Left colon (tissue), 2 donors: ENCODE data around the gene MARK3. TPM values are rescaled to one million over a fixed set of nuclear protein-coding genes. Genes with fewer than 3 reads are reported as not detected.

Experiments
- ATAC-seq: fragments of 200-7000 bp; cut with Tn5 transposase; one replicate; pipeline ENCODE4 v1.9.1; 2020; ENCODE audit warnings: mild to moderate bottlenecking, moderate library complexity
- DNase-seq, 2 donors: peaks; one replicate each; pipeline ENCODE4 v3.0.0-alpha.2; 2020
- intact Hi-C, 2 donors: fragments of 100-400 bp; cut with DNase I in 1 of 2; cut with micrococcal nuclease in 1 of 2; formaldehyde crosslinking; loops; one replicate each; pipeline versions ENCODE4 v1.11.2 to v1.14.0; 2022; cut with DNase I, micrococcal nuclease
- total RNA-seq, 2 donors: library from RNA; stranded (reverse); fragmentation: NEBNext Ultra II Directional; extraction: Animal tissue kit (Norgen Biotek cat#: 25700); gene quantifications; one replicate each; pipeline ENCODE4 v1.2.1, GENCODE V29; 2021
- donor health status: DM: no; HTN: no; CAD: no.
- donor health status: DM: yes; HTN: yes; CAD: no.

The MARK3 gene
- total RNA-seq, 2 donors from 2014 or later = 55.6 to 68.4 TPM

DNA sequence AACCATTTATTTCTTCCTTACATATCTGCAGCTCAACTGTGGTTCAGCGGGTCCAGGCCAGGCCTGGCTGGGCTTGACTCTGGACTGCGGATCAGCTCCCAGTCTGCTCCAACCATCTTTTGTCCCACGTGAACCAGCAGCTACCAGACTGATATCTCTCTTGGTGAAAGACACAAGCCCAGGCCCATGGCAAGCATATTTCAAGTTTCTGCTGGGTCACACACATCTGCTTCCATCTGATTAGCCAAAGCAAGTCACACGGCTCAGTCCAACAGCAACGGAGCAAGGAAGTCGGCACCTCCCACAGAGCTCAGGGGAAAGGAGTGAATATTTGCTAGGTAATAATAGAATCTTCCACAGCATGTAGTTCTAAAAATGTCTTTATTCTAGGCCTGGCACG lies 24.7 kb upstream of the MARK3 start:
- ATAC-seq = no peak
- intact Hi-C loops = no loop called here
- DNase-seq = no peak

DNA sequence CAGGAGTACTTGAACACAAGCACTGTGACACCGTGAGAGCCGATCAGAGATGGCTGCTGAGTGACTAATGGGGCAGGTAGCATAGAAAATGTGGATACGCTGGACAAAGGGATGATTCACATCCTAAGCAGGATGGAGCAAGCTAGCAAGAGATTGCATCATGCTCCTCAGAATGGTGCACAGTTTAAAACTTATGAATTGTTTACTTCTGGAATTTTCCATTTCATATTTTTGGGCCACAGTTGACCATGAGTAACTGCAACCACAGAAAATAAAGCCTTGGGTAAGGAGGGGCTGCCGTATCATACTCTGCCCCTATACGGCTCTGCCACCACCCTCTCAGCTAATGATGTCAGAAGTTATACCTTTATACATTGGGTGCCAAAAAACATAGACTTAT lies 23.3 kb upstream of the MARK3 start:
- ATAC-seq (no peak), DNase-seq (no peak)
- intact Hi-C loops = no loop called here

DNA sequence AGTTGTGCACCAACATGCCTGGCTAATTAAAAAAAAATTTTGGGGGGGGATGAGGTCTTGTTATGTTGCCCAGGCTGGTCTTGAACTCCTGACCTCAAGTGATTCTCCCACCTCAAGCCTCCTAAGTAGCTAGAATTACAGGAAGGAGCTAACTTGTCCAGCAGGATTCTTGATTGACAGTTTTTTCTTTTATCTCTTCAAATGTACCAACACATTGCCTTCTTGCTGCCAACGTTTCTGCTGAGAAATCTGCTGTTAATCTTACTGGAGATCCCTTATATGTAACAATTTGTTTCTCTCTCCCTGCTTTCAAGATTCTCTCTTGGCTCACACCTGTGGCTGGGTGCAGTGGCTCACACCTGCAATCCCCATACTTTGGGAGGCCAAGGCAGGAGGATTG lies 22.4 kb upstream of the MARK3 start:
- DNase-seq (no peak), ATAC-seq (no peak)
- intact Hi-C loops = no loop called here

DNA sequence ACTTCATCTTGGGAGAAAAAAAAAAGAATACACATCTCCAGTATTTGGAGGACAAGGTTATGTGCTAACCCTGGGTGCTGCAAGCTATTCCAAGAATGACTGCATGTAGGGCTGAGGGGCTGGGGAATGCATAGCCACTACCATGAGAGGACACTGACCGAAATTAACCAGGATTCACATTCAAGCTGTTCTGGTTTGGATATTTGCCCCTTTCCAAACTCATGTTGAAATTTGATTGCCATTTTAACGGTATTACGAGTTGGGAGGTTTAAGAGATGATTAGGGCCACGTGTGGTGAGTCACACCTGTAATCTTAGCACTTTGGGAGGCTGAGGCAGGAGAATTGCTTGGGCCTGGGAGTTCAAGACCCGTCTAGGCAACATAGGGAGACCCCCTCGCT lies 18.5 kb upstream of the MARK3 start:
- ATAC-seq (no peak), DNase-seq (no peak)
- intact Hi-C loops = no loop called here

DNA sequence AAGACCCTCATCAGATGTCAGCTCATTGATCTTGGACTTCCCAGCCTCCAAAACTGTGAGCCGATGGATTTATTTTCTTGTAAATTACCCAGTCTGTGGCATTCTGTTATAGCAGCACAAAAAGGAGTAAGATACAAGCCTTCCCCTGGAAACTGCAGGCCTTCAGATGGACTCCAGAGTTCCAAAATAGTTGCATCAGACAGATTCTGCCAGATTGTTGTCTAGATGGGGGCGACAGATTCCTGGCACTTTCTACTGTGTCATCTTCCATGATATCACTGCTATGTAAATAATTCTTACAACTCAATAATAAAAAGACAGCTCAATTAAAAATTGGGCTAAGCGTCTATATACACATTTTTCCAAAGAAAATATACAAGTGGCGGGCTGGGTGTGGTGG lies 17.2 kb upstream of the MARK3 start:
- DNase-seq (no peak), ATAC-seq (no peak)
- intact Hi-C loops = no loop called here

DNA sequence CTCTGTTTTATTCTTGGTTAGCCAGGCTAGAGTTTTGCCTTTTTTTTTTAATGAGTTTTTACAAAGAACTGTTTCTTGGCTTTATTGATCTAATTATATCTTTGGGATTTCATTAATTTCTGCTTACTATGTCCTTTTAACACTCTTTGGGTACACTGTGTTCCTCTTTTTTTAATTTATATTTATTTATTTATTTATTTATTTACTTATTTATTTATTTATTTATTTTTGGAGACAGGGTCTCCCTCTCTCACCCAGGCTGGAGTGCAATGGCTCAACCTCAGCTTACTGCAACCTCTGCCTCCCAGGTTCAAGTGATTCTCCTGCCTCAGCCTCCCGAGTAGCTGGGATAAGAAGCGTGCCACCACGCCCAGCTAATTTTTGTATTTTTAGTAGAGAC lies 15.1 kb upstream of the MARK3 start:
- DNase-seq (no peak), ATAC-seq (no peak)
- intact Hi-C loops = no loop called here

DNA sequence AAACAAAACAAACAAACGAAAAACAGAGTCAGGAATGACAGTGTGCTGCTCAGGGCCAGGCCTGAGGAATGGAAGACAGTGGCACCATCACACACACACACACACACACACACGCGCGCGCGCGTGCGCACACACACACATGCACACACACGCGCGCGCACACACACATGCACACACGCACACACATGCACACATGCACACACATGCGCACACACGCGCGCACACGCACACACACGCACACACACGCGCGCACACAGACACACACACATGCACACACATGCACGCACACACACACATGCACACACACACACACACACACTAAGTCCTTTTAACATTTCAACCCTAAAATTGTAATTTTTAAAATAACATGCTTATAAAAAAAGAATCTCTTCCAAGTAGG lies 13.2 kb upstream of the MARK3 start:
- intact Hi-C loops = no loop called here
- ATAC-seq = no peak
- DNase-seq = no peak

DNA sequence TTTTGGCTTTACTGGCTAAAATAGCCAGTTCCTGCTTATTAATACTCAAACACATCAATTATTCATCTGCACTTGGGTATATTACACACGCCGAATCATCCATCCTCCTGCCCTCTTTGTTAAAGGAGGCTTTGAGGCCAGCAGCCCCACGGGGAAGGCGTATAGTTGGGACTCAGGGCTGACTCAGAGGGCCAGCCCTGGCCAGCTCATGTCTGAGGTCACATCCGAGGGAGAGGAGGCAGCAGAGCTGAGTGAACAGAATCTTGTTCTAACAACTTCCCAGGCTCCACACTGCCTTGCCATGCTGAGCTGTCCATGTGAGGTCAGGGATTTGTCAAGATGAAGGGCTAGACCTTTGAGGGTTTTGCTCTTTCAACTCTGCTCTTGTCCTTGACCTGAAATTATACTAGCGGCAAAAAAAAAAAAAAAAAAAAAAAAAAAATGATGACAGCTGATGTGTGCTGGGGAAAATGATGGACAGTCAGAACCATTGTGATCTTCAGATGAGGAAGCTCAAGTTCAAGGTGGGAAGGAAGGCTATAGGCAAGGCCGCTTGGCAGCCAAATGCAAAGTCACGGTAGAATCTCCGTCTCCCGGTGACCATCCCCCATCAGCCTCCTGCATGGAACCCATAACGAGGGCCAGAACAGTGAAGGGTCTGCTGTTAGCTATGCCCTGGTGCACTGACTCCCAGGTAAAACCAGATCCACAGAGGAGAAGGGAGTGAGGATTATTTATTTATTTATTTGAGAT lies 12.5 kb upstream of the MARK3 start:
- intact Hi-C loops = no loop called here
- no peak for DNase-seq
- no peak for ATAC-seq

DNA sequence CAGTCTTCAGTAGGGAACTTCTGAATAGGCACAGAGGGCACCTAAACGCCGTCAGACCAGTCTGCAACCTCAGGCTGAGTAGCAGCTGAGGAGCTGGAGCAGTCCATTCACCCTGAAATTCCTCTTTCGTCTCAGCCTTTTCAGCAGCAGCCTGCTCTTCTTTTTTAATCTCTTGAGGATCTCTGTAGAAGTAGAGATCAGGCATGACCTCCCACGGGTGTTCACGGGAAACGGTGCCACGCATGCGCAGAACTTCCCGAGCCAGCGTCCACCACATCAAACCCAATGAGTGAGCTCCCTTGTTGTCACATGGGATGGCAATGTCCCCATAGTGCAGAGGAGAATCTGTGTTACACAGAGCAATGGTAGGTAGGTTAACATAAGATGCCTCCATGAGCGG lies 11.1 kb upstream of the MARK3 start:
- no peak for ATAC-seq
- intact Hi-C loops = no loop called here
- DNase-seq = no peak

DNA sequence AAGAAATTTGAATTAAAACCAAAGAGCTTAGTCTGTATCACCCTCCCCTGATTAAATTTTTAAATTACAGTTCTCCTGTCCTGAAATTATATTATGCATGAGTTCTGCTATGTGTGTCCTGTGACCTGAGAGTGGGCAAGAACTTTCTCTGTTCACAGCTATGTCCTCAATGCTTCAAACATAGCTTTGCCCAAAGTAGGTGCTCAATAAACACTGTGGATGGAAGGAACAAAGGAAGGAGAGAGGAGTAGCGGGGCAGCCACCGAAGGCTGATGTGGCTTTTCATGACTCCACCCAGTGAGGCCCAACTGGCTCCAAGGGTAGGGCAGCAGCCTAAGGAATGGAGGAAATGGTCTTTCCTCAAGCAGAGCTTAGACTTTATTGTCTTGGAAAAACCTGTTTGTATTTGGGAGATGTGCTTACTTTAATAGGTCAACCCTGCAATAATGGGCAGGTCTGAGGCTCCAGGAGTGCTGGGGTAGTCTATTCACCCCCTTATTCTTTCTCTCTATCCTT lies 7.6 kb upstream of the MARK3 start:
- intact Hi-C loops = no loop called here
- ATAC-seq (no peak), DNase-seq (no peak)

DNA sequence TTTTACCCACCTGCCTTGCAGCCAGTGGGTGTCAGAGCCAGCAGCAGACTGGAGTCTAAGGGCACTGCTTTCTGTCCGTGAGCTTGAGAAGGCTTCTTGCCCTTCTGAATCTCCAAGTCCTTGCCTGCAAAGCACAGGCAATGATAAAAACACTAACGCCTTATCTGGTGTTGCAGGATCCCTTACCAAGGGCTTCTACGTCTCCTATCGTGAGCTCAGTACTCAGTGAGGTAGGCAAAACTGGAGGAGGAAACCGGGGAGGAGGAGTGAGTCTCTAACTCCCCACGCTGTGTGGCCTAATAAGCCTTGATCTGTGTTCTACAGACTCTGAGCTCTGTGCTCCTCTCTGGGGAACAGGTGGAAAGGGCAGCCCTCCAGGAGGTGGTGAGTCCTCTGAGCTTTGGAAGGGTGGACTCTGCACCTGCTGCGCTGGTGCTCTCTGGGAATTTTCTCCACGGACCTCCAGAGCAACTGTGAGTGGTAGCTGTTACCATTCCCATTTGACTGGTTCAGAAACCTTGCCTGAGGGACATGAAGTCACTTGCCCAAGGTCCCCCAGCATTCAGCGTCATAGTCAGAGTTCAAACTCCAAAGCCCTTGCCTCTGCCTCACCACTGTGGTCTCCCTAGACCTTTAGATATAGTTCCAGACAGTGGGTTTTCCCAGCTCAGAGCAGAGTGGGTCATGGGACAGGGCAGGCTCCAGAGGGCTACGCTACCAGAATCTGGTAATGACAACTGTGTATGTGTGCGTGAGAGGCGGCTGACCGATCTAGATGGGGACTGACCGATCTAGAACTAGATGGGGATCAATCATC lies 7.0 kb upstream of the MARK3 start:
- no peak for DNase-seq
- no peak for ATAC-seq

DNA sequence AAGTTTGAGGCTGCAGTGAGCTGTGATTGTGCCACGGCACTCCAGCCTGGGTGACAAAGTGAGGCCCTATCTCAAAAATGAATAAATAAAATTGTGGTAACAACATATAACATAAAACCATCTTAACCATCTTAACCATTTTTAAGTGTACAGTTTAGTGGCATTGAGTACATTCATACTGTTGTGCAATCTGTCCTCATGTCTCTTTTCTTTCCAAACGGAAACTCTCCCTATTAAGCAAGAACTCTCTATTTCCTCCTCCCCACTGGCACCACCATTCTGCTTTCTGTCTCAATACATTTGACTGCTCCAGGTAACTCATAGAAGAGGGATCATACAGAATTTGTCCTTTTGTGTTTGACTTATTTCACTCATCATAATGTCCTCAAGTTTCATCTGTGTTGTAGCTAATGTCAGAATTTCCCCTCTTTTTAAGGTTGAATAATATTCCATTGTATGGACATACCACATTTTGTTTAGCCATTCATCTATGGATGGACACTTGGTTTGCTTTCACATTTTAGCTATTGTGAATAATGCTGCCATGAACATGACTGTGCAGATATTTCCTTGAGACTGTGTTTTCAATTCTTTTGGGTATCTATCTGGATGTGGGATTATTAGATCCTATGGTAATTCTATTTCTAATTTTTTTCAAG lies 4.4 kb upstream of the MARK3 start:
- no peak for DNase-seq
- intact Hi-C loops = no loop called here
- no peak for ATAC-seq

More for the DNA sequence above, 7.0 kb upstream of the MARK3 start:
- intact Hi-C loops = no loop called here

DNA sequence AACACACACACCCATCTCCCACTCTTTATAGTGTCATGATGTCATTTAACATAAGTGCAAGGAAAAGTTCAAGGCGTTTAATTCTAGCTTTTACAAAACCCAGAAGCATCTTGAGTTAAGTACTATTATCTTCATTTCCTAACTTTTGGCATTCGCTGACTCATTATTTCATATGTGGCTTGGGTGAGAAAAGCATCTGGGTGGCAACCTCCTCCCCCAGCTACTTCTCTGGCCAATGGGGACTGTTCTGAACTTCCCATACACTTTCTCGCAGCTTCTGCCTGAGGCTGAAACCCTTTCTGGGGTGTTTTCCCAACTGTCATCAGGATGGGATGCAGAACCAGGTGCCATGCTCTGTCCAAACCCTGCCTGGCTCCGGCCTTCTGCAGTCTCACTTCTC lies 2.8 kb upstream of the MARK3 start:
- ATAC-seq (no peak), DNase-seq (no peak)
- intact Hi-C loops = no loop called here

DNA sequence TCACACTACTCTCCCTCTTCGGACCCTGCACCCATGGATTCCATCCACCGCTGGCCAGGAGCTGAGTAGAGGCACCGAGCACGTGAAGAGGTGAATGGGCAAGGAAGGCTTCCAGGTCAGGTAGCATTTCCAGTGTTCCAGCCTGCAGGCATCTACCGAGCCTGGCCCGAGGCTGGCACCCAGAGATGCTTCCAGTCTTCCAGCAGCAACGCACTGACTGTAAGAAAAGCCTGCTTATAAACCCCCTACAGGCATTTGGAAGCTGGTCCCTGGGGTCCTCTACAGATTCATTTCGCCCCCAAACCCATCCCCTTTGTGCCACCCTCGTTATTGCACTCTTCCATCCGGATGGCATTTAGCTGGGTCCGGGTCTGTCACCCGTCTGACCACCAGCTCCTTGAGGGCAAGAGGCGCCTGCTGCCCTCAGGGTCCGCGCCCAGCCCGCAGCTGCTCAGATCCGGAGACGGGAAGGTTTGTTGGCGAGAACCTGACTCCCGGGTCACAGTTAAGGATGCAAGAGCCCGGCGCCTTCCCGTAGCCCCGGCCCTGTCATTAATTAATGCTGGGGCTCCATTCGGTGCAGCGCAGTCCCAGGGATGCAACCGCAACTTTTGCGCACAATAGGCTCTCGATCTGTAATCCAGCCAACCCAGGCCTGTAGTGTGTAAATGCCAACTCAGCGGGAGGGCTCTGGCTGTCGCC lies 614 bp upstream of the MARK3 start:
- no peak for DNase-seq
- intact Hi-C loops = no loop called here
- ATAC-seq = no peak

DNA sequence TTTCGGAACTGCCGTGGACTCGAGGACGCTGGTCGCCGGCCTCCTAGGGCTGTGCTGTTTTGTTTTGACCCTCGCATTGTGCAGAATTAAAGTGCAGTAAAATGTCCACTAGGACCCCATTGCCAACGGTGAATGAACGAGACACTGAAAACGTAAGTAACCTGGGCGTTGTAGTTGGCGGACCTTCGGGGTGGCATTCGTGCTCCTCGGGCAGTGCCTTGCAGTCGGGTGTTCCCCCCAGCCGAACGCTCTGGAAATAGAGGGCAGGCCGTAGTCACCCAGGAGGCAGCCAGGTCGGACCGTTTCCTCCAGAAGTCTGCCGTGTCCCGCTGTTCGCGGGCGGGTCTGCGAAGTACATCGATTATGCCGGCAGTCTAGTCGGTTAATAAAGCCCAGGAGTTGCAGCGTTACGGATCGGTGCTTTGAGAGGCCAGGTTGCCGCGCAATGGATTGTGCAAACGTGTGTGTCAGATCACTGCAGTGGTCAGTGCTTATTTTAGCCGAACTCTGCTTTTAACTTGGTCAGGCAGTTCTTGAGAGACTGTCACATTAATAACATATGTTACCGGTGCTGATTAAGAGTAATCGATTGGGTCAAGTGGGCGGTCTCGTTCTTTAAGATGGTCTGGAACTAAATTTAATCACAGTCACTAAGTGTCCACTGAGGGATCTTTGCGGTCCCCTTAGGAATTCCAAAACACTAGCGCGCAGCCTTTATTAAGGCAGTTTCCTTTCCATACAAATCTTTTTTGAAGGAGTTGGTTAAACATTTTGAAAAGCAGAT lies 906 bp downstream of the MARK3 start:
- DNase-seq (peak; percentile 49 to 55), ATAC-seq (peak; percentile 41)
- intact Hi-C loops = no loop called here

DNA sequence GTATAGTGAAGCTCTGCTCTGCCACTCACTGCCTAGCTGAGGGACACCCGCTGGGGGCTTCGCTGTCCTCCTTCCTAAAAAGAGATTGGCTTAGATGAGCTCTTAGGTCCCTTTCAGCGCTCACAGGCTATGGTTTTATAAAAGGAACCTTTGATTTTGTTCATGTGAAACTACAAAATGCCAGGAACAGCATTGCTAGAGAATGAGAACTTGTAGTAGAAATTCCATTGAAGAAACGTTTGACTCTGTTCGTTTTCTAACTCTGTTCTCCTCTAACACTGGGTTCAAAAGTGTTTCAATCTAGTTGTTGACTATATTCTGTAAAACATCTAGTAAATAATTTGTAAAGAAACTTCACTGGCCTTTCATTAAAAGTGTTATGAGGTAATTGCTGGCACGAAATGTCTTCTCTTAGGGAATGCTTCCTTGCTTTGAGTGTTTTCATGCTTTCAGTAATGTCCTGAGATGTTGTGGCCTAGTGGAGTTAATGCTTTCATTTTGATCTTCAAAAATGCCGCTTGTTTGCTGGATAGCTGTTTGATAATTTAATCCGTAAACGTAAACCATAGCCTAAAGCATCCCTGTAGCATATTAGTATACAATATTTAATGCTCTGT lies 1.6 kb downstream of the MARK3 start:
- intact Hi-C loops = no loop called here
- DNase-seq = no peak
- ATAC-seq = no peak

DNA sequence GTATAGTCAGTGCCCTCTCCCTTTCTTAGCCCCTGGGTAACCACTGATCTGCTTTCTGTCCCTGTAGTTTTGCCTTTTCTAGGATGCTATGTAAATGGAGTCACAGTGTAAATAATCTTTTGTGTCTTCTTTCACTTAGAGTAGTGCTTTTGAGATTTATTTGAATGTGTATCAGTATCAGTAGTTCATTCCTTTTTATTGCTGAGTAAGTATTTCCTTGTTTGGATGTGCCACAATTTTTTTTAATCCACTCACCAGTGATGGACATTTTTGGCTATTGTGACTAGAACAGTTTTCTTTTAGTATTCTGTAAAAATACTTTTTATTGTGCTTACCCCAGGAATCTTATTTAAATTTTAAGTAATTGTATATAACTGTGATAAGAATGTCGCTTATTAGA lies 3.4 kb downstream of the MARK3 start:
- intact Hi-C loops = no loop called here
- ATAC-seq = no peak

DNA sequence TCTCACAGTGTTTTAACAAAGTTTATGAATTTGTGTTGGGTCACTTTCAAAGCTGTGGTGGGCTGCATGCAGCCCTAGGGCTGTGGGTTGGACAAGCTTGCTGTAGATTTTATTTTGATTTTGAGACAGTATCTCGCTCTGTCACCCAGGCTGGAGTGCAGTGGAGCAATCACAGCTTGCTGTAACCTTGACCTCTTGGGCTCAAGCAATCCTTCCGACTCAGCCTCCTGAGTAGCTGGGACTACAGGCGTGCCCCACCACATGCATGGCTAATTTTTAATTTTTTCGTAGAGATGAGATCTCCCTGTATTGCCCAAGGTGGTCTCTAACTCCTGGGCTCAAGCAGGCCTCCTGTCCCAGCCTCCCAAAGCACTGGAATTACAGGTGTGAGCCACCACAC lies 5.4 kb downstream of the MARK3 start:
- intact Hi-C loops = no loop called here
- DNase-seq (no peak), ATAC-seq (no peak)

More for the DNA sequence above, 3.4 kb downstream of the MARK3 start:
- DNase-seq = no peak
